DOHH2 (cell line): ENCODE measurements around the gene SEMA3A.

ENCODE experiments used
- CTCF ChIP-seq: fragments of 200-600 bp; sonication (generic); IDR thresholded peaks from one replicate; pipeline ENCODE4 v1.5.1; 2014; ENCODE audit warnings: antibody characterized with exemption, mild to moderate bottlenecking, low read depth, low read length; ENCODE audit not compliant: poor library complexity, severe bottlenecking
- EZH2phosphoT487 ChIP-seq: fragments of 200-600 bp; sonication (generic); IDR thresholded peaks from 2 replicates; pipeline ENCODE4 v1.6.1; 2017; ENCODE audit warnings: borderline replicate concordance, mild to moderate bottlenecking, antibody characterized with exemption, low read length, moderate library complexity, mixed read lengths

DNA sequence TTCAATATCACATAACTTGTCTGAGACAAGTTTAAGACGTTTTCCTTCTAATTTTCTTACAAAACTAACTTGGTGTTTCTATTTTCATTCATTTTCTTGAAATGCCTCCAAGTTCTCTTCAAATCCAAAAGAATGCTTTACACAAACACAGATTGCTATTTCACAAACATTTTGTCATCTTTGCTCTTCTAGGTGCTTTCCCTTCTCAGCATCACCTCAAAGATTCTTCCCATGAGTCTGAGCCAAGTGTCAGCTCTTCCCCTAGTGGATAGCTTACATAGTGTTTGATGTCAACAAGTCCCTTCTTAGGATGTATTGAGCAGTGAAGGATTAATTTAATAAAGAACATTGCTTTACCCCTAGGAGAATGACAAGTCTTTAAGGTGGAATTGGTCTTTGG lies 38.1 kb upstream of the SEMA3A start:
- TF ChIP-seq CTCF, result no peak
- no peak for TF ChIP-seq EZH2phosphoT487
